Measurements from ENCODE around the gene GREB1. TPM values are rescaled to one million over a fixed set of nuclear protein-coding genes. Genes with fewer than 3 reads are reported as not detected.

The GREB1 gene
- total and polyA plus RNA-seq, 2 of the 13 experiments (the other 11 are each of a cell fraction or from before 2014, with no cell fraction given) = 31.3 to 61.2 TPM

DNA sequence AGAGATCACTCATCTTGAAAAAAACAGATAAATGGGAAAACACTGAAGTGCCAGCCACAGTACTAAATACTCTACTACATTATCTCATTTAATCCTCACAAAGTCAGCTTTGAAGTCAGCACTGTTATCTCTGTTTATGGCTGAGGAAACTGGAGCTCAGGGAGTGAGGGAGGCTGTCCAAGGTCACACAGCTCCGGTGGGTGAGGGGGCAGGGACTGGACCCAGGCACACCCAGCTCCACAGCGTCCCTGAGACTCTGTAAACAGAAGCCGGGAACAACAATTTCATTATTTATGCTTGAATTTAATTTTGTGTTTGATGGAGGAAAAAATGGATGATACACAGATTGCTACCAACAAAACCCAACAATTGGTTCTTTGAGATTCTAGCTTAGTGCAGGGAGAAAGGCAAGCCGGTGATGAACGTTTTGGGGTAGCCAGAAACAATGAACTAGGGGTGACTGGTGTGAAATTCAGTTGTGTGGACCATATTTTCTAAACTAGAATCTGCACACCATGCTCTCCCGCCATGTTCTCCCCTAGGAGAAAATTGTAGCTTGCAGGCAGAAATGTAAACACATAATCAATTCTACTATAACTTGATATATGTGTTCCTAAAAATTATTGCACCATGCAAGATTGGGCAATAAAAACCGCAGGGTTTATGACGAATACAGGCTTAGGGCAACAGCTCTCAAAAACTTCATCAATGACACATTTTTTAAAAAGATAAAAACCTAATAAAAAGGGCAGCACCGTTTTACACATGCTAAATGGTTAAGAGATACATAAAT, at the start of gene GREB1 (continued):
- TF ChIP-seq RCOR2 (CRISPR knock-in tag; IDR thresholded peaks at IDR 0.05) = peak; percentile 99
- no peak for TF ChIP-seq SMC3 (IDR thresholded peaks at IDR 0.05; ENCODE audit: low read length)
- TF ChIP-seq, protein P1, sequence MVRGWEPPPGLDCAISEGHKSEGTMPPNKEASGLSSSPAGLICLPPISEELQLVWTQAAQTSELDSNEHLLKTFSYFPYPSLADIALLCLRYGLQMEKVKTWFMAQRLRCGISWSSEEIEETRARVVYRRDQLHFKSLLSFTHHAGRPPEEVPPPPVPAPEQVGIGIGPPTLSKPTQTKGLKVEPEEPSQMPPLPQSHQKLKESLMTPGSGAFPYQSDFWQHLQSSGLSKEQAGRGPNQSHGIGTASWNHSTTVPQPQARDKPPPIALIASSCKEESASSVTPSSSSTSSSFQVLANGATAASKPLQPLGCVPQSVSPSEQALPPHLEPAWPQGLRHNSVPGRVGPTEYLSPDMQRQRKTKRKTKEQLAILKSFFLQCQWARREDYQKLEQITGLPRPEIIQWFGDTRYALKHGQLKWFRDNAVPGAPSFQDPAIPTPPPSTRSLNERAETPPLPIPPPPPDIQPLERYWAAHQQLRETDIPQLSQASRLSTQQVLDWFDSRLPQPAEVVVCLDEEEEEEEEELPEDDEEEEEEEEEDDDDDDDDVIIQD (CRISPR knock-in tag; IDR thresholded peaks at IDR 0.05; ENCODE audit: low read depth) = peak; percentile 76; the same call in 1 of the 2 replicates
- TF ChIP-seq SIN3B (IDR thresholded peaks at IDR 0.05; ENCODE audit: low read length) = no peak
- no peak for TF ChIP-seq RBAK (CRISPR knock-in tag; IDR thresholded peaks at IDR 0.05)
- no peak for TF ChIP-seq ZNF33A (CRISPR knock-in tag; IDR thresholded peaks at IDR 0.05; ENCODE audit: borderline replicate concordance)
- TF ChIP-seq KLF13 (CRISPR knock-in tag; IDR thresholded peaks at IDR 0.05) = no peak
- TF ChIP-seq HHEX (CRISPR knock-in tag; IDR thresholded peaks at IDR 0.05) = no peak
- TF ChIP-seq POLR2AphosphoS2 (IDR thresholded peaks at IDR 0.05; ENCODE audit: low read depth, low read length) = no peak
- TF ChIP-seq E2F2 (CRISPR knock-in tag; IDR thresholded peaks at IDR 0.05; ENCODE audit: borderline replicate concordance) = no peak
- TF ChIP-seq ZNF317 (CRISPR knock-in tag; IDR thresholded peaks at IDR 0.05) = no peak
- TF ChIP-seq ZNF746 (CRISPR knock-in tag; IDR thresholded peaks at IDR 0.05) = peak; percentile 85
- TF ChIP-seq, protein P2, sequence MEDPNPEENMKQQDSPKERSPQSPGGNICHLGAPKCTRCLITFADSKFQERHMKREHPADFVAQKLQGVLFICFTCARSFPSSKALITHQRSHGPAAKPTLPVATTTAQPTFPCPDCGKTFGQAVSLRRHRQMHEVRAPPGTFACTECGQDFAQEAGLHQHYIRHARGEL (CRISPR knock-in tag; IDR thresholded peaks at IDR 0.05) = no peak
- no peak for TF ChIP-seq ZNF740 (CRISPR knock-in tag; IDR thresholded peaks at IDR 0.05)
- TF ChIP-seq MXD3 (CRISPR knock-in tag; IDR thresholded peaks at IDR 0.05) = no peak
- TF ChIP-seq, protein P3, sequence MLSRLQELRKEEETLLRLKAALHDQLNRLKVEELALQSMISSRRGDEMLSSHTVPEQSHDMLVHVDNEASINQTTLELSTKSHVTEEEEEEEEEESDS (CRISPR knock-in tag; IDR thresholded peaks at IDR 0.05; ENCODE audit: borderline replicate concordance) = no peak
- TF ChIP-seq ZNF563 (CRISPR knock-in tag; IDR thresholded peaks at IDR 0.05) = no peak
- no peak for TF ChIP-seq ZNF773 (CRISPR knock-in tag; IDR thresholded peaks at IDR 0.05; ENCODE audit: borderline replicate concordance)
- no peak for TF ChIP-seq GMEB2 (CRISPR knock-in tag; IDR thresholded peaks at IDR 0.05; ENCODE audit: low read depth)
- TF ChIP-seq E2F5 (CRISPR knock-in tag; conservative IDR thresholded peaks at IDR 0.05) = no peak

Data from HepG2 (cell line).